Astrocyte of the cerebellum (primary cell): ENCODE data around the gene HPN.

Experiments used
- DNase-seq: peaks from one replicate; pipeline ENCODE4 v3.0.0-alpha.2; 2011; ENCODE audit warnings: low read depth
- H3K4me3 ChIP-seq: 2 replicates; pipeline ENCODE4 v1.5.1; 2011; ENCODE audit warnings: mild to moderate bottlenecking, low read depth, low read length, moderate library complexity
- in situ Hi-C: cut with HindIII; loops from 2 replicates; pipeline ENCODE4 v1.10.0; 2017; ENCODE audit warnings: low sequenced_read_pairs
- TF ChIP-seq, protein P1 (sequence below): IDR thresholded peaks from 2 replicates; pipeline ENCODE4 v1.5.1; 2012; ENCODE audit warnings: low read length, low read depth, moderate library complexity, mild to moderate bottlenecking; ENCODE audit errors: missing control alignments

The HPN gene

GRCh38 chr19:35088131-35088913 lies 46.8 kb downstream of the HPN start:
- TF ChIP-seq, protein P1, sequence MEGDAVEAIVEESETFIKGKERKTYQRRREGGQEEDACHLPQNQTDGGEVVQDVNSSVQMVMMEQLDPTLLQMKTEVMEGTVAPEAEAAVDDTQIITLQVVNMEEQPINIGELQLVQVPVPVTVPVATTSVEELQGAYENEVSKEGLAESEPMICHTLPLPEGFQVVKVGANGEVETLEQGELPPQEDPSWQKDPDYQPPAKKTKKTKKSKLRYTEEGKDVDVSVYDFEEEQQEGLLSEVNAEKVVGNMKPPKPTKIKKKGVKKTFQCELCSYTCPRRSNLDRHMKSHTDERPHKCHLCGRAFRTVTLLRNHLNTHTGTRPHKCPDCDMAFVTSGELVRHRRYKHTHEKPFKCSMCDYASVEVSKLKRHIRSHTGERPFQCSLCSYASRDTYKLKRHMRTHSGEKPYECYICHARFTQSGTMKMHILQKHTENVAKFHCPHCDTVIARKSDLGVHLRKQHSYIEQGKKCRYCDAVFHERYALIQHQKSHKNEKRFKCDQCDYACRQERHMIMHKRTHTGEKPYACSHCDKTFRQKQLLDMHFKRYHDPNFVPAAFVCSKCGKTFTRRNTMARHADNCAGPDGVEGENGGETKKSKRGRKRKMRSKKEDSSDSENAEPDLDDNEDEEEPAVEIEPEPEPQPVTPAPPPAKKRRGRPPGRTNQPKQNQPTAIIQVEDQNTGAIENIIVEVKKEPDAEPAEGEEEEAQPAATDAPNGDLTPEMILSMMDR, result no peak
- in situ Hi-C loops, result no loop called here
- peak; percentile 33 for DNase-seq
- H3K4me3 ChIP-seq, result no peak overlapping the region

DNA sequence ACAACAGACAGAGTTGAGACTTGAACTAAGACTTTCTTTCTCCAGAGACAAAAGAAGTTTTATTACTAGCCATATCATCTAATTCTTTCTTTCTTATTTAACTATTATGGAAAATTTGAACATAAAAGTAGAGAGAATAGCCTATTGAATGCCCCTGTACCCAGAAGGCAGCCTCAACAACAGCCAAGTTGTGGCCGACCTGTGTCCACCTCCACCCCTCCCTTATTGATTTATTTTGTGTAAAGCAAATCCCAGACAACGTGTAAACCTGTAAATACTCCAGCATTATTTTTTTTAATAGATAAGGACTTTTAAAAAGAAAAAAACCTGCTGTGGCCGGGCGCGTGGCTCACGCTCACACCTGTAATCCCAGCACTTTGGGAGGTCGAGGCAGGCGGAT lies 48.0 kb downstream of the HPN start:
- TF ChIP-seq, protein P1, result no peak
- no peak for DNase-seq
- in situ Hi-C loops, result no loop called here
- H3K4me3 ChIP-seq, result no peak overlapping the region

DNA sequence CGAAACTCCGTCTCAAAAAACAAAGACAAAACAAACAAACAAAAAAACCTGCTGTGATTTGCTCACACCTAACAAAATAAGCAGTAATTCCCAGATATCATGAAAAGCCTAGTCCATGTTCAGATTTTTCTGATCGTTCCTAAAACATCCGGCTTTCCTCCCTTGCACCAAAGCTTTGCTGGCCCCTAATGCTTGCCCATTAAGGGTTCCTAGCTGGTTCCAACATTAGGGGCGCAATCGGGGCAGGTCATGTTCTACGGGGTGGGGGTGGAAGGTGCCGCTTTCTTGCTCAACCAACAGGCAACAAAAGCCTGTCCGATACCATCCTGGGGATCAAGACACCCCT lies 48.6 kb downstream of the HPN start:
- no peak for DNase-seq
- in situ Hi-C loops, result no loop called here
- TF ChIP-seq, protein P1, result no peak
- no peak overlapping the region for H3K4me3 ChIP-seq

DNA sequence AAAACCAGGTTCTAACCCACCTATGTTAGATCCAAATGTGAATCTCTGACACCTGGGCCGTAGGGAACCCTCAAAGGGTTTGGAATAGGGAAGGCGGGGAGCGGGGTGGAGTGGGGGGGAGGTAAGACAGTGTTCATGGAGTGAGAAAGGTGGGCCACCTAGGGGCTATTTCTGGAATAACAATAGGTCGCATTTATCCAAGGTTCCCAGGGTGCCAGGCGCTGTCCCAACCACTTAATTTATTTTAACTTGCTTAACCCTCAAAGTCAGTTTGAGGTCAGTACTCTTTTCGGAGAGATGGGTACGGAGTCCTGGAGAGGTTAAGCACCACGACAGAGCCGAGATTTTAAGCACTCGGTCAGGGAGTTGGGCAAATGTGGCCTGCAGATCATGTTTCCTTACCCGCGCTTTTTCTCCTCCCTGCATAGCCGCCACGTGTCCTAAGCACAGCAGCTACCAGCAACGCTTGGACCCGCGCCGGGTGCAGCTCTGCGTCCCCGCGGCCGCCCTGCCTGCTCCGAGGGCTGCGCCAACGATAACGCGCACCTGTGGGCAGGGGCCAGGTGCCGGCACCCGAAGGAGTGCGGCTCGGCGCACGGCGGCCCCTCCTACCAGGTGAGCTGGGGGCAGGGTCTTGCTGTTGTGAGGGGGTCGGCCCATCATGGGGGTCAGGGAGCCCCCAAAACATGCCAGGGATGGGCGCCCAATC lies 49.1 kb downstream of the HPN start:
- in situ Hi-C loops, result no loop called here
- TF ChIP-seq, protein P1, result peak; percentile 62
- H3K4me3 ChIP-seq, result no peak overlapping the region
- peak; percentile 29 for DNase-seq

DNA sequence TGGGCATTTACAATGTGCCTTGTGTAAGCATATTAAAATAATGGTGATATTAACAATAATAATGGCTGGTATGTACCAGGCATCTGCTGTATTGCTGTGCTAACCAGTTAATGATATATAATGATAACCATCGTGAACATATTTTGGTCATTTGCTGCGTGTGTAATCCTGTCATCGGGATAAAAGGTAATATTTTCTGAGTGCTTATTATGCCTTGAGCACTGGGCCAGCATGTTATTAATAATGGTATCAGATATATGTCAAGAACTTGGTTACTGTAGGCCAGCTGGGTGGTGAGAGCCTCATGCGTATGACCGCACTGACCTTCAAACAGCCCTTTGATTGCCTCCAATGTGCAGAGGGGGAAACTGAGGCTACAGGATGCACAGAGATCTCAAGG lies 51.9 kb downstream of the HPN start:
- no peak for DNase-seq
- in situ Hi-C loops, result no loop called here
- TF ChIP-seq, protein P1, result no peak
- H3K4me3 ChIP-seq, result no peak overlapping the region

DNA sequence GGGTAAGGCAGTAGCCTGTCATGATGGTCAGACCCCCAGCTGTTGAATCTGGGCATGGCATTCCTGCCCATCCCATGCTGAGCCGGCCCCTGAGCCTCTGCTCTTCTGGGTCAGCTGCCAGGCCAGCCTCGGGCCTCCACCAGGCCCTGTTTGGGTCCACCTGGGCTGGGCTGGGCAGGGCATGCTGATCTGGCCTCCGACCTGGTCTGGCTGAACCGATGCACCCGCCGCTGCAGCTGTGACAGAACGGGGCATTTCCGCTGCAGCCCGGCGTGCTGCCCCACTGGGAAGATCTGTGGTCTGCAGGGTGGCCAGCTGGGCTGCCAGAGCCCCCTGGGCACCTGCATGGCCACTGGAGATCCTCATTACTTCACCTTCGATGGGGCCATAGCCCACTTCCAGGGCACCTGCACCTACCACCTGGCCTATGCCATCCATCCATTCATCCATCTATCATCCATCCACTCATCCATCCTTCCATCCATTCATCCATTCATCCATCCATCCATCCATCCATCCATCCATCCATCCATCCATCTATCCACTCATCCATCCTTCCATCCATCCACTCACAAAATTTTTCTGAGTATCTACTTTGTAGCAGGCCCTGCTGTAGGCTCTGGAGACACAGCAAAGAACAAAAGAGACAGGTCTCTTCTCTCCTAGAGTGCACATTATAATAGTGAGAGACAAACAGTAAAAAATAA lies 52.6 kb downstream of the HPN start:
- H3K4me3 ChIP-seq, result no peak overlapping the region

More for the DNA sequence above, 52.6 kb downstream of the HPN start:
- in situ Hi-C loops, result no loop called here
- TF ChIP-seq, protein P1, result no peak
- DNase-seq, result no peak
